ENCODE data around the gene CHRNB4.

GRCh38 chr15:78651930-78652615, 11.1 kb upstream of the CHRNB4 start:
- TF ChIP-seq CTCF (IDR thresholded peaks at IDR 0.05; ENCODE audit: extremely low read depth in 1 of 2, insufficient read depth in 1 of 2, low read depth in 1 of 2, low read length in 2 of 2): no peak
- TF ChIP-seq EZH2 (IDR thresholded peaks at IDR 0.05; ENCODE audit: borderline replicate concordance, low read depth, low read length, severe bottlenecking): no peak
- TF ChIP-seq POLR2AphosphoS5 (IDR thresholded peaks at IDR 0.05; ENCODE audit: insufficient read depth, low read depth, low read length): no peak
- no peak for TF ChIP-seq POLR2A (IDR thresholded peaks at IDR 0.05; ENCODE audit: low read depth, low read length)

Data from endothelial cell of umbilical vein (primary cell).